Measurements from ENCODE around the gene STIM2.
"Not testable (repeated sequence)": the region's sequence is repeated elsewhere in the genome, so short reads cannot be mapped to it uniquely, and the experiment has no call there.

STIM2 gene

GRCh38 chr4:26964512-26964911 lies 103.9 kb downstream of the STIM2 start:
- Mint-ChIP-seq H3K36me3 (peaks cover 5% of the 10 kb centered on the region), H3K4me1 (peaks cover 30% of the 10 kb centered on the region), H3K4me3 (no peak overlapping the region), H3K9me3 (no peaks in the 10 kb centered on the region), H3K27ac (no peak overlapping the region)
- DNase-seq (ENCODE audit: low spot score in 2 of 2) (no peak), ATAC-seq (no peak)

GRCh38 chr4:26964994-26965393 lies 104.4 kb downstream of the STIM2 start:
- ATAC-seq (no peak), DNase-seq (ENCODE audit: low spot score in 2 of 2) (no peak)
- H3K4me3 Mint-ChIP-seq, result no peak overlapping the region
- H3K9me3 Mint-ChIP-seq, result no peaks in the 10 kb centered on the region
- H3K36me3 Mint-ChIP-seq, result peaks cover under 1% of the 10 kb centered on the region
- peaks cover 26% of the 10 kb centered on the region for H3K4me1 Mint-ChIP-seq
- no peak overlapping the region for H3K27ac Mint-ChIP-seq

GRCh38 chr4:26975464-26976181 lies 115.0 kb downstream of the STIM2 start:
- ATAC-seq; H3K36me3 Mint-ChIP-seq; H3K9me3 Mint-ChIP-seq; DNase-seq (ENCODE audit: low spot score in 2 of 2); H3K4me3 Mint-ChIP-seq; H3K27ac Mint-ChIP-seq: not testable (repeated sequence)
- peaks cover 70% of the 10 kb centered on the region for H3K4me1 Mint-ChIP-seq

GRCh38 chr4:26978387-26979053 lies 117.9 kb downstream of the STIM2 start:
- Mint-ChIP-seq H3K36me3 (peaks cover 5% of the 10 kb centered on the region), H3K9me3 (no peaks in the 10 kb centered on the region), H3K27ac (peak overlapping the region; percentile 80), H3K4me1 (peaks cover 55% of the 10 kb centered on the region), H3K4me3 (no peak overlapping the region)
- DNase-seq (ENCODE audit: low spot score in 2 of 2) (no peak), ATAC-seq (no peak)

GRCh38 chr4:26984896-26985295 lies 124.3 kb downstream of the STIM2 start:
- peaks cover 38% of the 10 kb centered on the region for H3K4me1 Mint-ChIP-seq
- no peak overlapping the region for H3K4me3 Mint-ChIP-seq
- no peak overlapping the region for H3K27ac Mint-ChIP-seq
- H3K9me3 Mint-ChIP-seq, result no peaks in the 10 kb centered on the region
- DNase-seq (ENCODE audit: low spot score in 2 of 2) (no peak), ATAC-seq (no peak)
- no peaks in the 10 kb centered on the region for H3K36me3 Mint-ChIP-seq

- DNase-seq (ENCODE audit: low spot score in 2 of 2) (no peak), ATAC-seq (peak; percentile 91)
- Mint-ChIP-seq H3K36me3 (no peaks in the 10 kb centered on the region), H3K9me3 (no peaks in the 10 kb centered on the region), H3K27ac (peak overlapping the region; percentile 48), H3K4me3 (peak overlapping the region; percentile 28), H3K4me1 (peaks cover 38% of the 10 kb centered on the region)
These were observed 125.2 kb downstream of the STIM2 start for GRCh38 chr4:26985873-26986272.

- ATAC-seq (no peak), DNase-seq (ENCODE audit: low spot score in 2 of 2) (no peak)
- Mint-ChIP-seq H3K27ac (peak overlapping the region; percentile 56), H3K9me3 (no peaks in the 10 kb centered on the region), H3K36me3 (no peaks in the 10 kb centered on the region), H3K4me1 (peaks cover 36% of the 10 kb centered on the region), H3K4me3 (no peak overlapping the region)
These were observed 126.5 kb downstream of the STIM2 start for GRCh38 chr4:26987191-26987590.

- DNase-seq (ENCODE audit: low spot score in 2 of 2), result no peak
- ATAC-seq, result no peak
These were observed 130.4 kb downstream of the STIM2 start for GRCh38 chr4:26991057-26991456.

GRCh38 chr4:26992657-26993361 lies 132.2 kb downstream of the STIM2 start:
- Mint-ChIP-seq H3K9me3 (no peaks in the 10 kb centered on the region), H3K27ac (no peak overlapping the region), H3K4me1 (peaks cover 18% of the 10 kb centered on the region), H3K4me3 (no peak overlapping the region), H3K36me3 (peaks cover 24% of the 10 kb centered on the region)
- ATAC-seq (peak; percentile 78), DNase-seq (ENCODE audit: low spot score in 2 of 2) (no peak)

More at GRCh38 chr4:26991057-26991456, 130.4 kb downstream of the STIM2 start:
- H3K9me3 Mint-ChIP-seq, result no peaks in the 10 kb centered on the region
- H3K36me3 Mint-ChIP-seq, result peaks cover 10% of the 10 kb centered on the region
- H3K4me3 Mint-ChIP-seq, result no peak overlapping the region
- no peak overlapping the region for H3K27ac Mint-ChIP-seq
- peaks cover 25% of the 10 kb centered on the region for H3K4me1 Mint-ChIP-seq

- DNase-seq (ENCODE audit: low spot score in 2 of 2), result no peak
- no peak for ATAC-seq
- Mint-ChIP-seq H3K36me3 (peaks cover 24% of the 10 kb centered on the region), H3K27ac (no peak overlapping the region), H3K9me3 (no peaks in the 10 kb centered on the region), H3K4me3 (no peak overlapping the region), H3K4me1 (peaks cover 13% of the 10 kb centered on the region)
These were observed 132.9 kb downstream of the STIM2 start for GRCh38 chr4:26993539-26993938.

GRCh38 chr4:26993967-26994366 lies 133.3 kb downstream of the STIM2 start:
- DNase-seq (ENCODE audit: low spot score in 2 of 2) (no peak), ATAC-seq (no peak)
- Mint-ChIP-seq H3K4me1 (peaks cover 13% of the 10 kb centered on the region), H3K4me3 (no peak overlapping the region), H3K27ac (no peak overlapping the region), H3K36me3 (peaks cover 24% of the 10 kb centered on the region), H3K9me3 (no peaks in the 10 kb centered on the region)

GRCh38 chr4:26995316-26995715 lies 134.7 kb downstream of the STIM2 start:
- Mint-ChIP-seq H3K4me3 (no peak overlapping the region), H3K27ac (no peak overlapping the region), H3K4me1 (peaks cover 13% of the 10 kb centered on the region), H3K9me3 (no peaks in the 10 kb centered on the region), H3K36me3 (peaks cover 24% of the 10 kb centered on the region)
- ATAC-seq (no peak), DNase-seq (ENCODE audit: low spot score in 2 of 2) (no peak)

- Mint-ChIP-seq H3K9me3 (no peaks in the 10 kb centered on the region), H3K4me1 (peaks cover 9% of the 10 kb centered on the region), H3K36me3 (peaks cover 29% of the 10 kb centered on the region), H3K4me3 (no peak overlapping the region), H3K27ac (no peak overlapping the region)
- ATAC-seq, result peak; percentile 51
- no peak for DNase-seq (ENCODE audit: low spot score in 2 of 2)
These were observed 136.1 kb downstream of the STIM2 start for GRCh38 chr4:26996745-26997144.

- ATAC-seq (no peak), DNase-seq (ENCODE audit: low spot score in 2 of 2) (no peak)
- Mint-ChIP-seq H3K9me3 (no peaks in the 10 kb centered on the region), H3K4me3 (no peak overlapping the region), H3K4me1 (peaks cover 34% of the 10 kb centered on the region), H3K36me3 (peaks cover 50% of the 10 kb centered on the region), H3K27ac (no peak overlapping the region)
These were observed 139.0 kb downstream of the STIM2 start for GRCh38 chr4:26999689-27000088.

GRCh38 chr4:27000122-27000521 lies 139.5 kb downstream of the STIM2 start:
- DNase-seq (ENCODE audit: low spot score in 2 of 2) (no peak), ATAC-seq (no peak)
- Mint-ChIP-seq H3K4me3 (no peak overlapping the region), H3K4me1 (peaks cover 37% of the 10 kb centered on the region), H3K27ac (no peak overlapping the region), H3K36me3 (peaks cover 46% of the 10 kb centered on the region), H3K9me3 (no peaks in the 10 kb centered on the region)

GRCh38 chr4:27000820-27001219 lies 140.2 kb downstream of the STIM2 start:
- H3K4me1 Mint-ChIP-seq, result peaks cover 37% of the 10 kb centered on the region
- no peak for DNase-seq (ENCODE audit: low spot score in 2 of 2)
- H3K4me3 Mint-ChIP-seq, result no peak overlapping the region
- no peaks in the 10 kb centered on the region for H3K9me3 Mint-ChIP-seq
- no peak overlapping the region for H3K27ac Mint-ChIP-seq
- peak; percentile 48 for ATAC-seq
- H3K36me3 Mint-ChIP-seq, result peaks cover 40% of the 10 kb centered on the region
